IPS-20b (cell line): ENCODE results near the gene PTPRM.

ENCODE experiments used
- H3K27ac ChIP-seq: one replicate; pipeline ENCODE4 v1.5.1; 2013; ENCODE audit warnings: low read length
- H3K27me3 ChIP-seq: 2 replicates; pipeline ENCODE4 v1.6.1; 2013; ENCODE audit warnings: mild to moderate bottlenecking, low read length, inconsistent platforms; ENCODE audit not compliant: insufficient read depth
- H3K36me3 ChIP-seq: 2 replicates; pipeline ENCODE4 v1.6.1; 2013; ENCODE audit warnings: low read depth, mild to moderate bottlenecking, inconsistent platforms, low read length, moderate library complexity; ENCODE audit not compliant: insufficient read depth
- H3K4me1 ChIP-seq: 2 replicates; pipeline ENCODE4 v1.6.1; 2013; ENCODE audit warnings: mild to moderate bottlenecking, control low read depth, inconsistent platforms, low read length, moderate library complexity; ENCODE audit not compliant: insufficient read depth
- H3K4me3 ChIP-seq: 2 replicates; pipeline ENCODE4 v1.5.1; 2013; ENCODE audit warnings: mild to moderate bottlenecking, low read length, inconsistent platforms
- H3K9ac ChIP-seq: 2 replicates; pipeline ENCODE4 v1.6.1; 2013; ENCODE audit warnings: low read depth, mild to moderate bottlenecking, inconsistent platforms, low read length, moderate library complexity
- H3K9me3 ChIP-seq: 2 replicates; pipeline ENCODE4 v1.6.1; 2013; ENCODE audit warnings: mild to moderate bottlenecking, low read depth, low read length, inconsistent platforms; ENCODE audit not compliant: insufficient read depth

Gene PTPRM

DNA sequence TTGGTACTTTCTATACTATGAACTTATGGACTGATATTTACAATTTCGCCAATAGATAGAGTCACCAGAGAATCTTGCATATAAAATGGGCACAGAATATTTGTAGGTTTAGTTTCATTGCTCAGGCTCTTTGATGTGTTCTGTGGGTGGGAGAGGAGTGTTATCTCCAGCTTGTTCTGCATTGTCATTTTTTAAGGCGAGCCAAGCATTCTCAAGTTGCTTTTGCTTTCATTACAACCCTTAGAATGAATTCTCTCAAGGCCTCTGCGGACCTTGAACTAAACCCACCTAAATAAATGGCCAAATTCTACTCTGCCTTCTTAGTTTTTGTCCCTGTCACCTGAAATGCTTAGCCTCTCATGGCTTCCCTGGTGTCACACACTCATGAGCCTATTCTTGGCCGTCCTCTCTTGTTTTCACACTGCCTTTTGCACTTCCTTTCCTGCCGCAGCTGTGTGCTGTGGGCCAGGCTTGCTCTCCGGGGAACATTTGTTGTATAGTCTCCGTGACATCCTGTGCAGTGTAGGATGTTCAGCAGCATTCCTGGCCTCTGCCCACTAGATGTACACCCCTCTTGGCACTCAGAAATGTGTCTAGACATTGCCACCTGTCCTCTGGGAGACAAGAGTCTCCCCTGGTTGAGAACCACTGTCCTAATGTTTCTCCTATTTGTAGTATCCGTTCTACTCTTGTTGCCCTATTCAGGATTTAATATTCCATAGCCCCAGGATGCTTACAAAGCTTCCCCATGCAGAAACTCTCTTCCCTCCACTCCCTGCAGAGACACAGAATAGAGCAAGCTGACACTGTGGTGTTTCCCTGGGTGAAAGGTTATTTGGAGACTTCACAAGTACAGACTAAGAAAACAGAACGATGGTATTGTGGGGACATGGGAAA is 255.6 kb downstream of the PTPRM start:
- Histone ChIP-seq H3K9ac (no peak overlapping the region), H3K36me3 (no peaks in the 10 kb centered on the region), H3K9me3 (no peaks in the 10 kb centered on the region), H3K27ac (no peak overlapping the region), H3K4me3 (no peak overlapping the region), H3K27me3 (no peaks in the 10 kb centered on the region), H3K4me1 (peaks cover 9% of the 10 kb centered on the region; the same call in 1 of the 2 replicates)

- peaks cover 9% of the 10 kb centered on the region; the same call in 1 of the 2 replicates for H3K4me1 ChIP-seq
- no peak overlapping the region for H3K9ac ChIP-seq
- H3K4me3 ChIP-seq, result no peak overlapping the region
- no peaks in the 10 kb centered on the region for H3K36me3 ChIP-seq
- no peak overlapping the region for H3K27ac ChIP-seq
- no peaks in the 10 kb centered on the region for H3K27me3 ChIP-seq
- H3K9me3 ChIP-seq, result no peaks in the 10 kb centered on the region
Observed at GRCh38 chr18:7824970-7825369, 257.9 kb downstream of the PTPRM start.

DNA sequence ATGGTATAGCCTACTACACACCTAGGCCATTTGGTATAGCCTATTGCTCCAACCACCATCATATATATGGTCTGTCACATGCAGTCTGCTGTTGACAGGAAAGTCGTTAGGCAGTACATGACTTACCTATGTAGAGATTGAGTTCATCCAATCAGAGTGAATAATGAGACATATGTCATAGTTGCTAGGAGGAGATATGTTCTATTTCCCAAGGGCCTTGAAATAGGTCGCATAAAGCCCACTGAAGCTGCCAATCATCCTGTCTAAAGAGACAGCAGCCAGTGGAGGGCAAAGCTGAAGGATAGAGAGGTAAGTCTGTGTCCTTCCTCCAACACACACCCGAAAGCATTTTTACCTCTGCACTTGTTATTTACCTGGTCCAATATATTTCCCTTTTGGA is 263.4 kb downstream of the PTPRM start:
- Histone ChIP-seq H3K27me3 (no peaks in the 10 kb centered on the region), H3K9ac (no peak overlapping the region), H3K27ac (no peak overlapping the region), H3K4me1 (no peaks in the 10 kb centered on the region), H3K4me3 (no peak overlapping the region), H3K36me3 (no peaks in the 10 kb centered on the region), H3K9me3 (no peaks in the 10 kb centered on the region; the same call in 1 of the 2 replicates)

- no peaks in the 10 kb centered on the region for H3K36me3 ChIP-seq
- H3K27ac ChIP-seq, result no peak overlapping the region
- peaks cover 9% of the 10 kb centered on the region for H3K9me3 ChIP-seq
- H3K9ac ChIP-seq, result no peak overlapping the region
- no peaks in the 10 kb centered on the region for H3K27me3 ChIP-seq
- H3K4me3 ChIP-seq, result no peak overlapping the region
- H3K4me1 ChIP-seq, result peaks cover 3% of the 10 kb centered on the region; the same call in 1 of the 2 replicates
Observed at GRCh38 chr18:7839548-7839947, 272.4 kb downstream of the PTPRM start.

GRCh38 chr18:7840411-7840810 is 273.3 kb downstream of the PTPRM start:
- Histone ChIP-seq H3K27me3 (no peaks in the 10 kb centered on the region), H3K9ac (no peak overlapping the region), H3K36me3 (no peaks in the 10 kb centered on the region), H3K9me3 (peaks cover 16% of the 10 kb centered on the region), H3K4me3 (no peak overlapping the region), H3K4me1 (peaks cover 3% of the 10 kb centered on the region; the same call in 1 of the 2 replicates), H3K27ac (no peak overlapping the region)

GRCh38 chr18:7844017-7844416 is 276.9 kb downstream of the PTPRM start:
- Histone ChIP-seq H3K9ac (no peak overlapping the region), H3K36me3 (no peaks in the 10 kb centered on the region), H3K9me3 (peaks cover 16% of the 10 kb centered on the region), H3K27ac (no peak overlapping the region), H3K4me1 (no peaks in the 10 kb centered on the region), H3K4me3 (no peak overlapping the region), H3K27me3 (no peaks in the 10 kb centered on the region)

GRCh38 chr18:7844418-7844817 is 277.3 kb downstream of the PTPRM start:
- H3K27me3 ChIP-seq, result no peaks in the 10 kb centered on the region
- H3K9ac ChIP-seq, result no peak overlapping the region
- H3K36me3 ChIP-seq, result no peaks in the 10 kb centered on the region
- H3K4me3 ChIP-seq, result no peak overlapping the region
- H3K27ac ChIP-seq, result no peak overlapping the region
- H3K9me3 ChIP-seq, result peaks cover 16% of the 10 kb centered on the region
- H3K4me1 ChIP-seq, result no peaks in the 10 kb centered on the region

DNA sequence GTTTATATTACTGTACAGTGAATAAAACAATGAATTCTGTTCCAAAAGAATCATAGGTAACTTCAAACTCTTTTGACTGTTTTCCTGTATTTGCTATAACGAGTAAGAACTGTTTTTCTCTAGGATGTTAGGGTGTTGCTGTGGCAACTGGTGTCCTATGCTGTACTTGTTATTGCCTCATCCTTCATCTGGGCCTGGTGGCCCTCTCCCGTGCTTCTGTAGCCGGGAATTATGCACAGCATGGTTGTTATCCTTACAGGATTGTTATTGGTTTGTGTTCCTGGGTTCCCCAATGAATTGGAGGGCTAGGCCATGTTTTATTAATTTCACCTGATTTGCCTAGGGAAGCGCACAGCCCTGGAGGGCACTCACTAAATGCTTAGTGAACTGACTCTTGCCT is 279.2 kb downstream of the PTPRM start:
- Histone ChIP-seq H3K27ac (no peak overlapping the region), H3K4me1 (no peaks in the 10 kb centered on the region), H3K4me3 (no peak overlapping the region), H3K9me3 (peaks cover 16% of the 10 kb centered on the region), H3K36me3 (no peaks in the 10 kb centered on the region), H3K27me3 (no peaks in the 10 kb centered on the region), H3K9ac (no peak overlapping the region)

GRCh38 chr18:7847357-7848053 is 280.4 kb downstream of the PTPRM start:
- Histone ChIP-seq H3K4me3 (no peak overlapping the region), H3K9me3 (peaks cover 16% of the 10 kb centered on the region)

GRCh38 chr18:7848054-7848412 is 280.9 kb downstream of the PTPRM start:
- Histone ChIP-seq H3K4me1 (no peaks in the 10 kb centered on the region), H3K27me3 (no peaks in the 10 kb centered on the region), H3K27ac (no peak overlapping the region), H3K36me3 (no peaks in the 10 kb centered on the region), H3K9me3 (peaks cover 16% of the 10 kb centered on the region), H3K4me3 (no peak overlapping the region), H3K9ac (no peak overlapping the region)

More at GRCh38 chr18:7847357-7848053, 280.4 kb downstream of the PTPRM start:
- Histone ChIP-seq H3K36me3 (no peaks in the 10 kb centered on the region), H3K27ac (no peak overlapping the region), H3K4me1 (no peaks in the 10 kb centered on the region), H3K9ac (no peak overlapping the region), H3K27me3 (no peaks in the 10 kb centered on the region)

DNA sequence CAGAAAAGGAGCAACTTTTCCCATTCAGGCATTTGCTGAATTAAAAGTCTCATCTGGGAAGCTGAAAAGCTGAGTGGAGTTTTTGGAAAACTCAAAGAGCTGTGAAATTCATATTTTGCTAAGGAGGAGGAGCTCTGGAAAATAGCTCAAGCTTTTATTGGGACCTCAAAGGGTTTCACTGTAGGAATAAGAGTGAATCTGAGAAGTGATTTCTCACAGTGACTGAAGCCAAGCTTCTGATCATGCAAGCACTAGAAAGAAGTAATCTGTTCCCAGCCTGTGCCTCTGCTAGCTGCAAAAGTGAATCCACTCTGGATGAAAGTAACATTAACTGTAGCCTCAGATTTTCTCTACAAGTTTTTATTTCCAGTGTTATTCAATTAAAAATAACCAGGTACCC is 283.3 kb downstream of the PTPRM start:
- H3K4me3 ChIP-seq, result no peak overlapping the region
- no peaks in the 10 kb centered on the region for H3K9me3 ChIP-seq
- H3K36me3 ChIP-seq, result no peaks in the 10 kb centered on the region
- H3K4me1 ChIP-seq, result no peaks in the 10 kb centered on the region
- no peak overlapping the region for H3K27ac ChIP-seq
- H3K9ac ChIP-seq, result no peak overlapping the region
- H3K27me3 ChIP-seq, result no peaks in the 10 kb centered on the region

DNA sequence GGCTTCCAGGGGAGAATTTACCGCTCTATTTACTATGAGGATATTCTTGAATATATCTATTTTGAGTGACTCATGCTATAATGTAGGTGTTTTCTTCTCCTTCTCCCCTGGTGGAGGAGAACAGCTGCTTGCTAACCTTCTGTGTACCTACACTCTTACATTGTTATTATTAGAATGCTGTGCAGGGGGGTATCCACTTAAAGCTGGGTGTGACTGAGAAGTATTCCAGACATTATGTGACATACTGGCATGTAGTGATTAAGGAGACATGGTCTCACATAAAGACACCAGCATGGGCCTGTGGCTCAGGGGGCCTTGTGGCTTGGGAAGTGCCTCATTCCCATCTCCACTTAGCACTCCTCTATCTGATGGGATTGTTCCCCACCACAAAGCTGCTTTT is 287.9 kb downstream of the PTPRM start:
- Histone ChIP-seq H3K27ac (no peak overlapping the region), H3K9ac (no peak overlapping the region), H3K4me1 (no peaks in the 10 kb centered on the region), H3K27me3 (no peaks in the 10 kb centered on the region), H3K9me3 (no peaks in the 10 kb centered on the region), H3K36me3 (no peaks in the 10 kb centered on the region), H3K4me3 (no peak overlapping the region)
